Measurements from ENCODE around the gene PRKAR1B.

The PRKAR1B gene

DNA sequence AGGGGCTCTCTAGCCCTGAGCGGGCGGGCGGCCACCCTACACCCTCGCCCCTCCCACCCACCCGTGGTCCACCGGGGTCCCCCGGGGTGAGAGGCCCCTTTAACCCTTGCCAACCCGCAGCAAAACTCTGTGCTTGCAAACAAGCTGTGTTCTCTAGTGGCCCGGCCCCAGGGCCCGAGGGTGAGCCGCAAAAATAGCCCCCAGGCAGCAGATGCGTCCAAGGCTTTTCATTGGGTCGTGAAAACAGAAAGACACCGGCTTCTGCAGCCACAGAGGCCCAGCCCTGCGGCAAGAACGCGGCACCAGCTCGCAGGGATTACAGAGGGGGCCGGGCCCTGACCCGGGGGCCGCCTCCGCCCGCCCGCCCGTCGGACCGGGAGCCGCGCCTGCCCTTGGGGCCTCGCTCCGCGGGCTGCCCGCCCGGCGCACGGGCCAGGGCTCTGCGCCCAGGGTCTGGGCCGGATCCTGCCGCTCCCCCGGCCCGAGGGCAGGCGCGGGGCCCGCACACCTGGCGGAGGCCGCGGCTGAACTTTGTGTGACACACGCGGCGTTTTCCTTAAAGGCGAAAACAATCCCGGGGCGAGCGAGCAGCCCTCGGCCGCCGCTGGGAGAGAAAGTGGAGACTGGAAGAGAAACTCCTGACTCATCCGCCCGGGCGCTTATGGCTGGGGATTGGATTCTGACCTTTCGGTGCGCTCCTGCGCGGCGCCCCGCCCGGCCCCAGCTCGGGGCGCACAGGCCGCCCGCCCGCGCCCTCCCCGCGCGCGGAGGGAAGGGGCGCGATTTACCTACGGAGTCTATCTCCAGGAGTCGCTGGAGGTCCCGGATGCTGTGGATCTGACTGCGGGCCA lies 210.2 kb downstream of the PRKAR1B start:
- DNase-seq = no peak

DNA sequence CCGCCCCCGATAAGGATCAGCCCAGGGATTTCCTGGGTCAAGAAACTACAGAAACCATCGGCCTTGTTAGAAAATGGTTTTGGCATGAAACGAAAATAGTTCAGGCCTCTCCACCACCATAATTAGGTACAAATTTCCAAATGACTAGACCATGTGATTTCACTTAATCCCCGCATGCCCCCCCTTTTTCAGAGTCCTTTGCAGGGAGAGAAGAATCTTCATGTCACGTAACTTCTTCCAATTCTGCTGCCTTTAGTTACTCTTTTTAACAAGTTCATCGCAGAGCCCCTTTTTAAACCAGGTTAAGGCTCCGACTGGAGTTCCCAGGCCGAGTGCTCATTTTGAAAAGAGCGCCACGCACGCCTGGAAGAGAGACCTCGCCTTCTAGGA lies 210.9 kb downstream of the PRKAR1B start:
- DNase-seq = no peak

DNA sequence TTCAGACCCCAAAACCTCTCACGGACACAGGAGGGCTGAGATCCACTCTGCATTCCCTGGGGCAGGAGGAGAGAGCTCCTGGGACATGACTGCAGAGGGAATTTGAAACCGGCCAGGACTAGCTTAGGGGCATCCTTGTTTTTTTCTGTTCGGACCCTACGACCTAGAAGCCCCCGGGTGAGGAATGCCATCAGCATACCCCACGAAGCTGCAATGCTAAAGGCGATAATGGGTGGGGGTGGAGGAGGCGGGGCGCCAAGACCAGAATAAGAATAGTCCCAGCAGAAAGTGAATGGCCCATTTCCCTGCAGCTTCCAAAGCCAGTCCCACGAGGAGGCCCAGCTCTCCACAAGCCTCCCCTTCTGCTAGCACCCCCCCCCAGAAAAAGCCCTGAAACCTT lies 211.5 kb downstream of the PRKAR1B start:
- no peak for DNase-seq

DNA sequence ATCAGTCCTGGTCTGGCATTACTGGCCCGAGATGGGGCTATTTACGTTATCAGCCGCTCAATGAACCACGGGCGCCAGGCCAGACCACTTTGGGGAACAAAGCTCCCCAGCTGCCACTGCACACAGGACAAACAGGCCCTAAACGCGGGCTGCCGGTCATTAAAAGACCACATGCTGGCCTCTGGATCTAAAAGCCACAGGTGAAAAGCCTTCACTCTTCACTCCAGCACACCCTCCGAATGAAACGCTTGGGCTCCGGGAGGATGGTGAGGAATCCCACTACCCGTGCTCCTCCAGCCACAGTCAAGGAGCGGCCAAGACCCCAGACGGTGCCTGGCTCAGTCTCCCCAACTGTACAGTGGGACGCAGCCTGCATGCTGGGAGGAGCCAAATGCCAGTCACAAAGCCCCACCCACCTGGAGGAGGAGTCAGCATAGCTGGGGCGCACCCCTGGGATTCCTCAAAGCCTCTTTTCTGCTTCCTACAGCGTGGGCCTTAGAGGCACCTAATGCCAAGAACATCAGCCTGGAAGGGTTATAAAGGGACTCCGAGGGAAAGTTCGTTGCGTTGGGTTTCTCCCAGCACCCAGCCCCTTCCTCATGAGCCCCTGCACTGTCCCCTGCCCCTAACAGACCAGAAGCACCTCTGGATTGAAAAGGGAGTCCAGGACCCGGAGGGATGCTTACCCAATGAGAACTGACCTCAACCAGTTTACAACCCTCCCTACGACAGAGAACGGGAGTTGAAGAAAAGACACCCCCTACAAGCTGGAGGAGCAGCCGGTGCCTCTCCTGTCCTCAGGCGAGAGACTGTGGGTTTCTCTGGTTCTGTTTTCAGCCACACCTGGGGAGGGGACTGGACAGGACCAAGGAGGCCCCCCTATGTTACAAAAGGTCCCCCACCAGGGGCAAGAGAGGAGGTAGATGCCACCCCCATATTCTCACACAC lies 212.2 kb downstream of the PRKAR1B start:
- DNase-seq = no peak

DNA sequence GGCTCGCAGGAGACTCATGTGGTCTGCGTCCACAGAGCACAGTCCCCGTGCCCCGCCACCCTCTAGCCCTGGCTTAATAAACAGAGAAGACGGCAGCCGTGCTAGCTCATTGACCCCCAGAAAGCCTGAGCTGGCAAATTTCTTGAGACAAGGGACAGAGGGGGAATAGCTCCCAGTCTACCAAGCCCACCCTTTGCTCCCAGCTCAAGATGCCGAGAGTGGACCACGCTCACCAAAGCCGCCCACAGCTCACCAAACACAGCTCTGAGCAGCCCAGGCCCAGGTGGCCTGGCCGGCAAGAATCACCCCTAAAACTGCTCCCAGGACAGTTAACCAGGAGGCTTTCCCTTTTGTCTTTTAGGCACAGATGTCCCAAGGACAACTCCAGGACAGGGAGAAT lies 212.8 kb downstream of the PRKAR1B start:
- no peak for DNase-seq

DNA sequence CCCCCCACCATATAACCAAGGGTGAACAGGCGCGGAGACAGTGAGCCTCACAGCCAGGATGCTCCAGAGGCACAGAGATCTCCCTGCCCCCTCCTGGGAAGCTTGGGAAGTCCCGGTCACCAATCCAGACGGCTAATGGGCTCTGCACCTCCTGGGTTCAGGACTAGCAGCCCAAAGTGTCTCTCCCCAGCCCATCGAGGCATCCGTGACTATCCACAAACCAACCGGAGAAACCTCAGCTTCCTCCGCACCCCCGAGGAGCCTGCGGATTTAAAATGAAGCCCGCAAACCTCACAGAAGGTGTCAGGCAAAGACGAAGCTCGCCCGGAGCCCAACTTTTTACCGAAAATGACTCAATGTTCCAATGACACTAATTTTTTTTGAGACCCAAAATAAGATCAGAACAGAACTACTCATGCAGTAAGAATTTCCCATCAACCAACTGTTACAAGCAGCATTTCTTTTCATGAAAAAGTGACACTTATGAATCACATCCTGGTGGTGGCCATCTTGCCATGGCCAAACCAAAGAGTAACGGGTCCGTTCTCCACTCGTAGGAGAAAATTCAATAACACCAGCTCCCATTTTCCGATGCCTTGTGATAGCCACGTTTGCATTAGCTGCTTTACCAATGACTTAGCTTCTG lies 213.4 kb downstream of the PRKAR1B start:
- DNase-seq = no peak

- no peak for DNase-seq
Measured at GRCh38 chr7:512541-513311, 214.4 kb downstream of the PRKAR1B start.

GRCh38 chr7:512146-512510 lies 215.0 kb downstream of the PRKAR1B start:
- no peak for DNase-seq

DNA sequence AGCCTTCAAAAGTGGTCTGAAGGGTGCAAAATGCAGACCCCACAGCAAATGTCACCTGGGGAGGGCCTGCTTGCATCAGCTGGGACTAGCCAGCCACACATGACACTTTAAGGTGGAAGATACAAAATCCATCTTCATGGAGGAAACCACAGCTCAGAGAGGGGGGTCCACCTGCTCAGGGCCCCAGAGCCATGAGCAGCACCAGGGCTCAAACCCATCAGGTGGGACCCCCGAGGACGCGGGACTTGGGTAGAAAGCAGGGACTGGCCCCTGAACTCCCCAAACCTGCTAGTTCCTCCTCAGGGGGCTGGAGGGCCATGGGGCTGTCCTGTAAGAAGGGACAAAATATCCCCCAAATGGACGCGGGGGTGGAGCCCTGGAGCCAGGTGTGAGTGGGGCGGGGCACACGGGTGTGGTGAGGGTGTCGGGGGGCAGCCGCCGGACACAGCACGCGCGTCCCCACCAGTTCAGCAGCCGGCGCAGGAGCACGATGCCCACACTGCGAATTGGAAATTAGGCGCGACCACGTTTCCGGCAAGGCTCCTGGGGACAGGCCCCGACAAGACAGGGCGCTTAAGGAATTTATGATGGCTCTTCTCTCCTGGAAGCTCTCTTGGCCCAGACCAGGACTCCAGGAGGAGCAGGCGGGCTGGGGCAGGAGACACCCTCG lies 215.5 kb downstream of the PRKAR1B start:
- no peak for DNase-seq

- no peak for DNase-seq
Measured at GRCh38 chr7:510782-511281, 216.2 kb downstream of the PRKAR1B start.

- DNase-seq = no peak
Measured at GRCh38 chr7:510131-510481, 217.0 kb downstream of the PRKAR1B start.

DNA sequence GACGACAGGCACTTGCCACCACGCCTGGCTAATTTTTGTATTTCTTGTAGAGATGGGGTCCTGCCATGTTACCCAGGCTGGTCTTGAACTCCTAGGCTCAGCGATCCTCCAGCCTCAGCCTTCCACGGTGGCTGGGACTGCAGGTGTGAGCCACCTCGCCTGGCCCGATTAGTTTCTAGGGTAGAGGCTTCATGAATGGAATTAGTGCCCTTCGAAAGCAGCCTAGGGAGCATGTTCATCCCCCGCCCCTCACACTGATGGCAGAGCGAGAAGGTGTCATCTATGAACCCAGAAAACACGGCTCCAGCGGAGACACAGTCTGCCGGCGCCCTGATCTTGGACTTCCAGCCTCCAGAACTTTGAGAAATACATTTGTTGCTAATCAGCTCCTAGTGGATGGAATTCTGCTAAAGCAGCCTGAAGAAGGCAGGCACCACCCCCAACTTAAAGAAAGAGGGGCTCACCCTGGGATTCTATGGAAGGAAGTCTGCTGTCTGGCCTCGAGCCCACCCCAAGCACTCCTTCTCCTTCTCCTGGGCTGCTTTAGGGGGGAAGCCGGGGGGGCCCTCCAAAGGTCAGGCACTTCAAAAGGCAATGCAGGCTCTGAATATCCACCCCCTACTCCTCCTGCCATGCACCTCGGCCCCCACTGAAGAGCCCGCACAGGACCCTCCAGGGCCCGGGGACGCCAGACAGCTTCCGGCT lies 217.5 kb downstream of the PRKAR1B start:
- no peak for DNase-seq

DNA sequence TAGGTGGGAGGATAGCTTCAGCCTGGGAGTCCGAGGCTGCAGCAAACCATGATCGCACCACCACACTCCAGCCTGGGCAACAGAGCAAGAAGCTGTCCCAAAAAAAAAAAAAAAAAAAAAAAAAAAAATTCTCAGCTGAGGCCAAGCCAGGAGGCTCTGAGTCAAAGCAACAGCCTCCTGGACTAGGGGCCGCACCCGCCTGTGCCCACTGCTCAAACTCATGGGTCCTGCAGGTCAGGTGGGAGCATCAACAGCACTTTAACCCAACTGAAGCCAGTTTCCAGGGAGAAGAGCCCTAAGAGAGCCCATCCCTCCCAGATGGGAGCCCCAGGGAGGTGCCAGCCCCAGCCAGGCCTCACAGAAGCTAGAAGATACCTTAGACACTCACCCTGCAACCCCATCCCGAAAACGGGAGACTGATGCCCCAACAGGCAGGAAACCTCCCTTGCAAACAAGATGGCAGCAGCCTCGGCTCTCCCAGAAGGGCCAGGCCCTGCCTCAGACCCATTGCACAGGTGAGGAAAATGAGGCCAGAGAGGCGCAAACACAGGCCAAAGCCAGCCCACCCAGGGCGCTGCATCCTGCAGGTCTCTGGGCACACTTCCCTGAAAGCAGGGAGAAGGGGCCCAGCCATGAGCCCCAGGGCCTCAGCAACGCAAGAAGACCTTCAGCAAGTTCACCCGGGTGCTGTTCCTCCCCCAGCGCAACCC lies 218.5 kb downstream of the PRKAR1B start:
- no peak for DNase-seq

- DNase-seq = no peak
Measured at GRCh38 chr7:507623-508300, 219.3 kb downstream of the PRKAR1B start.

DNA sequence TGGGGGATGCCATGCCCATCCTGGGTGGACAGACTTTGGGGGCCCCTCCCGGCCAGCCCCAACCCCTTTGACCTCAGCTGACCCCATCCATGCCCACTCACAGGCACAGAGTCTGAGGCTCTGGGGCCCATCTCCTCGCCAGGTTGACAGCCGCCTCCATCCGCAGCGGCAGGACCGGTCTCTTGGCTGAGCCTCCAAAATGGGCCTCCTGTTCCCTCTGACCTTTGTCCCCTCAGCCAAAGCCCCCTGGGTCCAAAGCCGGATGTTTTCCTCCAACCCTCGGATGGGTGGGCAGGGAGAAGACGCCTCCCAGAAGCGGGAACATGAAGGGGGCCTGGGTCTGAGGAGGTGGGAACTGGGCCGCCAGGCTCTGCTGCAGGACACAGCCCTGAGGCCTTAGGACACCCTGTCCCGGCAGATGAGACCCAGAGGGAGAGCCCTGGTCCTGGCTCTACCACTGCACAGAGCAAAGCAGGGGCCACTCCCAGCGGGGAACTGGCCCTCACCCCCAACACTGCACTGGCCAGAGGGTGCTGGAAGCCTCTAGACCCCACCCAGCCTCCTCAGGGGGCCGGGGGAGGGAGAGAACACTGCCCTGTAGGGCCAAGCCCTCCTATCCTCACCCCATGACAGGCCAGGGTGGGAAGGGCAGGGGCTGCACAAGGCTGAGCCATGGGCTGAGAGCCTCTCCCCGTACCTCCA lies 220.0 kb downstream of the PRKAR1B start:
- no peak for DNase-seq

DNA sequence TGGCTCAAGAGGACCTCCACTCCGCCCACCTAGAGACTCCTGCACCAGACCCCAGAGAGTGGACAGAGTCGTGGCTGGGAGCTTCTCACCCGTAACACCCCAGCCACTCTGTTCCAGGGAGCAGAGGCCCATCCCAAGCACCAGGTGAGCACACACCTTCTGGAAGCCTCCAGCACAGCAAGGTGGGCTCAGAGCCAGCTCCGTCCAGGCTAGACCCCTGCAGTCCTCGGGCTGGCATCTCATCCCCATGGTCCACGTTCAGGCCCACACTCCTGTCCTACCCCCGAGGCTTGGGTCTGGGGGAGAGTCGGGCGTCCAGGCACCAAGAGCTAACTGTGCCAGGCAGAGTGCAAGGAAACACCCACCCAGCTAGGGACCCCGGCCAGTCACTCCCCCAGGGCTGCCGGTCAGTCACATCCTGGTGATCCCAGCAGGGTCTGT lies 220.7 kb downstream of the PRKAR1B start:
- DNase-seq = no peak

GRCh38 chr7:505171-505570 lies 221.9 kb downstream of the PRKAR1B start:
- DNase-seq = no peak

DNA sequence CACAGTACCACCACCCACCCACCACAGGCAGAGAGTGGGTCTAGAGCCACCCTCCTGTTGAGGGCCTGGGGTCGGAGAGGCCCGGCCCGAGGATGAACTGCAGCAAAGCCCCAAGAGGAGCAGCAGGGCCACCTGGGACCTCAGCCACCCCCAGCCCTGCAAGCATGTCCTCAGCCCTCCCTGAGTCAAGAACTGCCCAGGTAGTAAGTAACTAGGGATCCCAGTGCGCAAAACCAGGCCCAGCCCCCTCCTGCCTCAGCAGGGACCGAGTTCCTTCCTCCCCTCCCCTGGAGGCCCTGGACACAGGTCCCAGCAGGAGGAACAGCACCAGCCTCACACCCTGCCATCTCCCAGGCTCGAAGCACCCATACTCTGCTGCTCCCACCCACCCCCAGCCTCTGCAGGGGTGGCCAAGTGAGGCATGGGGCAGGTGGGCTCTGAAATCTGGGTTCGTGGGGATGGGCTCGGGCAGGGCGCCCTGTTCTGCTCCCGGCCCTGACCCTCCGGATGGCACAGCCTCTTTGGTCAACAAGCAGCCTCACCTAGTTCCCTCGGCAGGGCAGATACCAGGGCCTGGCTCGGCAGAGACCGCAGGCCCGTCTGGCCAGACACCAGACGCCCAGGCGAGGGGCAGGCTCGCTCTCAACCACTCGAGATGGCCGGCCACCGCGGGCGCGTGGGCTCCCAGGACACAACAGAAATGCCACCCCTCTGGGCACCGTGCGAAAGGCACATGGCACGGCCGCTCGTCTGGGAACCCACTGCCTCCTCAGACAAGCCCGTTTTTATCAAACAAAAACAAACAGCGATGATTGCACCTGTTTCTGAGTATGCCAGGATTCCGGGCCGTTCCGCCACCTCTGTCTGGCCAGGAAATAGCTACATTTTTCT lies 222.6 kb downstream of the PRKAR1B start:
- DNase-seq = no peak
